ENCODE results near the gene CREB3L1.

The CREB3L1 gene

GRCh38 chr11:46346886-46347636, 69.6 kb downstream of the CREB3L1 start, which contains the start of gene DGKZ:
TSS of gene DGKZ (plus strand) at chr11:46347463. CDS start at chr11:46347660, 197 bp downstream.
- peak; percentile 83 to 94 (median 87) for DNase-seq

DNA sequence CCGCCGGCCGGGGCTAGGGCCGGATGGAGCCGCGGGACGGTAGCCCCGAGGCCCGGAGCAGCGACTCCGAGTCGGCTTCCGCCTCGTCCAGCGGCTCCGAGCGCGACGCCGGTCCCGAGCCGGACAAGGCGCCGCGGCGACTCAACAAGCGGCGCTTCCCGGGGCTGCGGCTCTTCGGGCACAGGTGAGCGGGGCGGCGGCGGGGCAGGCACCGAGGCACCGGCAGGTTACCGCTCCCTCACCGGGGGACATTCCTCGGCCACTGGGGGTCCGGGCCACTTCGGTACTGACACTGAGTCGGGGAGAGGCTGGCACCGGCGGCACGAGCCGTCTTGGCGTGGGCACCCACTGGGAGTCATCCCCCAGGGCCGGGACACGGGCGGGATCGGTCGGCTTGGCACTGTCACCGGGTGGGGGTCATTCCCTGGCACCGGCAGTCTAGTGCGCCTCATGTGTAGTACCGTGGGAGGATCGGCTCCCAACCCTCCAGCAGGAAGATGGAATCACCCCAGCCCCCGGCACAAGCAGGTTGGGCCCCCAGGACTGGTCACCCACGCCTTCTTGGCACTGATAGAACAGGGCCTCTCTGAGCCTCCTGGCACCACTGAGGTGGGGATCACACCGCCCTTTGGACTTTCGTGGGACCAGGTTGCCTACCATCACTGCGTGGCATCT, 70.3 kb downstream of the CREB3L1 start:
- no peak for DNase-seq

GRCh38 chr11:46348566-46349401, 71.3 kb downstream of the CREB3L1 start:
- peak in 3 of 5 experiments; percentile 32 to 90 (median 75) for DNase-seq

GRCh38 chr11:46350695-46351094, 73.2 kb downstream of the CREB3L1 start:
- DNase-seq: no peak

GRCh38 chr11:46351148-46351547, 73.7 kb downstream of the CREB3L1 start:
- no peak for DNase-seq

GRCh38 chr11:46351606-46352005, 74.1 kb downstream of the CREB3L1 start:
- no peak for DNase-seq

DNA sequence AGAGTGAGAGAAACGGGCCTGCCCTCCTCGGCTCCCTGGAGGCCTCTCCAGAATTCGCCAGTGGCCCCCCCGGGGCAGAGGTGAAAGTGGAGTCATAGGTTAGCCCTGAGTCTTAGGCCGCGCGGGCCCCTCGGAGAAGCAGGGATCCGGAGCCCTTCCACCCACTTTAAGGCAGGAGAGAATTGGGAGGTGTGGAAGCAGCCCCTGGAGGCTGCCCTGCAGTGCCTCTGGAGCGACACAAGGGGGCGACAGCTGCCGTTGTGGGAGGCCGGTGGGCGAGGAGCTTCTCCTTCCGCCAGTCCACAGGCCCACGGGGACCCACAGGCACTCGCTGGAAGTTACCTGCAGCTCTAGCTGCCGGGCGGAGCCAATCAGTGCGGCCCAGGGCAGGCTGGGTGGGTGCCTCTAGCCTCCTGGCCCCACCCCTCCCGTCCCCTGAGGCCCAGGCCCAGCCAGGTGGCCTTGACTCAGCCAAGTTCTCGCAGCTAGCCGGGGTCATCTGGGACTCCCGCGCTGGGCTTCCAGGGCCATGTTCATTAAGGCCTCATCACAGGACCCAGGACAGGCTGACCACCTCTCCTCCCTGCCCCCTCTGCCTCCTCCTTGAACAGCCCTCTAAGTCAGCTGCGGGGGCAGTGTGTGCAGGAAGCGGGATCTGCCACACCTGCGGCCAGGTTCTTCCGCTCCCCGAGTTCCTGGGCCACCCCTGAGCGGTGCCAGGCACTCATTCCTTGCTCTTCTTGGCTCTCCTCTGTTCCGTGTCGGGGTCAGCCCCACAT, 74.8 kb downstream of the CREB3L1 start:
- peak; percentile 62 to 89 (median 72) for DNase-seq

- no peak for DNase-seq
These were observed 76.2 kb downstream of the CREB3L1 start for GRCh38 chr11:46353698-46354097.

DNA sequence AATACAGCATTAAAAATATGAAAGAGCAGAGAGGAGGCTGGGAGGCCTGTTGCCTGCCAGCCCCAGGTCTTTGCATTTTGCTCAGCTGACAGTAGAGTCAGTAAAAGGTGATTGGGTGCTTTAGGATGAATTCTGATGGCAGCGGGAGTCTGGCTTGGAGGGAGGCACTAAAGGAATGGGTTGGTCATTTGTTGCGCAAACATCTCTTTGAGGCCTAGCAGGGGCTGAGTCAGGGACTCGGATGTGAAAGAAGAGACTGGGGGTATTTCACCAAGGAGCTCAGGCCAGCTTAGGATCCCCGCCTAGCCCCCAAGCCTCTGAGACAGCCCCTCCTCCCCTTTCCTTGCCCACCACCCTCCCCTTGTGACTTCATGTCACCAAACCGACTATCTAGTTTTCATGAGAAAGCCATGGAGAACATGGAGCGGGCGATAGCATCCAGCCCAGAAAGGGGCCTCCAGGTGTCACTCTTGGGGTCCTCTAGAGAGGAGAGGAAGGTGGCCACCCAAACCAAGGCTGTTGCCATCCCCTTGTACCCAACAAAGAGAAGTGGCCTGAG, 79.5 kb downstream of the CREB3L1 start:
- DNase-seq: no peak

GRCh38 chr11:46357483-46357936, 80.0 kb downstream of the CREB3L1 start:
- DNase-seq: no peak

DNA sequence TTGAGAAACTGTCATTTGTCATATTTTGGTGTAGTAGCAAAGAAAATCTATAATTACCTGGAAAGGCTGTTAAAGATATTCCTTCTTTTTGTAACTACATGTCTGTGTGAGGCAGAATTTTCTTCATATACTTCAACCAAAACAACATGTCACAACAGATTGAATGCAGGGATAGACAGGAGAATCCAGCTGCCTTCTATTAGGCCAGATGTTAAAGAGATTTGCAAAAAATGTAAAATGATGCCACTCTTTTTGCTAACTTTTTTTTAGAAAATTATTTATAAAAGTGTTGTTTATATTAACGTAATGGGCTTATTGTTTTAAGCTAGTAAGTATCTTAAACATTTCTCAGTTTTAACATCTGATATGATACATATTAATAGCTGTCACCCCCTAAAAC, 82.5 kb downstream of the CREB3L1 start:
- DNase-seq: no peak

DNA sequence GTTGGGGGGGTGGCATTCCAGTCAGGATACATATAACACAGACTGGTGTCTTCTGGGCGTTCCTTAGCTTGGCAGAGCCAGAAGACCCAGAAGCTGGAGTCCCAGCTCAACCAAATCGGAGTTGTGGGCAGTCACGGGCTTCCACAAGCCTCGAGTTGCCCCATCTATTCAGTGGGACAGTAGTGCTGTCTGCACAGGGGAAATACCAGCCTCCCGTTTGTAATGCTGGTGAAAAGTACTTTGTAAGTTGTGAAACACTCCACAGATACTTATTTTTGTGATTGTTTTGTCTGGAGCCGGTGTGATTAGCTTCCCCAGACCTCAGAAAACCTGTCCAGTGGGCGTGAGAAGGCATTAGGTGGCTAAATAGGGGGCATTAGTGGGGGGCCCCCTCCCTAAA, 83.4 kb downstream of the CREB3L1 start:
- no peak for DNase-seq

DNA sequence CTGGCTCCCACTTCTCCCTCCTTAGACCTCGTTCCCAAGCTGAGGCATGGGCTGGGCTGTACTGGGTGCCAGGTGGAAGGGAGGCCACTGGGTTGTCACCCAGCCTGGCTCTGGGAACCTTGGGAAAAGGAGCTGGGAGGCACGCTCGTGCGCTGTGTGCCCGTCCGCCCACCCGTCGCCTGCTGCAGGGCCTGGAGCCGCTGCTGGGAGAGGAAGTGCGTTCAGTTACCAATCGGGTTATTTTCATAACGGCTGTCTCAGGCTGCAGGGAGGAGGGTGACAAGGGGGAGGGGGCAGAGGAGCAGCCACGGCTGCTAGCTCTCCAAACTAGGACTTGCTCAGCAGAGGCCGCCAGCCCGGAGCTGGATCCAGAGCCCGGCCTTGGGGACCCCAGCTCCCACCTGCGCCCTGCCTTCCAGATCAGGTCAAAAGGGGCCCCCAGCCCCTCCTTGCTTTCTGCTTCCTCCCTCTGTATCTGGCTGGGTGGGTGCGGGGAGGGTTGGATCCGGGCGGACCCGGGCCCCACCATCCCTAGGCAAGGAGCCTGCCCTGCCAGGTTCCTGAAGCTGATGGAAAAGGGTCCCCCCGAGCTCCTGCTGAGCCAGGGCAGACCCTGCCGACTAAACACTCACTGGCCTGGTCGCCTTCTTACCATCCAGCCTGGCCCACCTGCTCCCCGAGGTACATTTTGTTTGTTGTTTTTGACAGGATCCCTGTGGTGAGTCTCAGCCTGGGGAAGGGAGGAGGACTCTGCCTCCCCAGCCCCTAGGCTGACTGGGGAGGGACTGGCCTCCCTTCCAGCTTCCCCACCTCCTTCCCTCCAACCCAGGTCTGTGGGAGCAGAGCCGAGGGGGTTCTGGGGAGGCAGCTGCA, 84.1 kb downstream of the CREB3L1 start:
- peak in 4 of 5 experiments; percentile 44 to 89 (median 47) for DNase-seq

DNA sequence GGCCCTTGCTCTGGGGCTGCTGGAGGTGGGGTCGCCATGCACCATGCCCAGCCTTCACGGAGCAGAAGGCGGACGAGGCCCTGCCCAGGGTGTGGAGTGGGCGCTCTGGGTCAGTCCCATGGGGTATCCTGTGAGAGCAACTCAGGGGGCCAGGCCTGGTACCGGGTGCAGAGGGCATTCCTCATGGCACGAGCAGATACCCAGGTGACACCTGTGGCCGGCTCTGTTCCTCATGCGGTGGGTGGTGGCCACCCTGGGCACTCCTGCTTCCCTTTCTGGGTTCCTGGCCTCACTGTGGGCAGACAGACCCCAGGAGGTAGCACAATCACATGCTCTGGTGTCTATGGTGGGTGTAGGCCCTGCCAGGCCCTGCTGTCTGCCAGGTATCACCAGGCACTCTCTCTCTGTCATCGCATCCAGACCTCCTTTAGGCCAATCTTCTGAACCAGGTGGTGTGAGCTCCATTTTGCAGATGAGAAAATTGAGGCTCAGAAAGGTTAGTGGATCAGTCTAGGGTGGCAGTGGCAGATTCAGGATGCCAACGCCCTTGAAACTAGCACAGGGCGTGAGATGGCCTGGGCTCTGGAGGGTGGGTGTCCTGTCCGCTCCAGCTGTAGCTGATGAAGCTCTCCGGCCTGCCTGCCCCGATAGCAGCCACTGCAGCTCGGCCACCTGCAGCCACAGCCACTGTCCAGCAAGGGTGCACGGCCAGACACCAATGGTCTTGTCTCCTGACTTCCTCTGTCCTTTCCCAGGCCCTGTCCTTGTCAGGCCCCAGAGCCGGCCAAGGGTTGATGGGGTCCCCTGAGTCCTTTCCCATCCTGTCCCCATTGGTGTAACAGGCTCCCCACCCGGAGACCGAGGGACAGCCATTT, 84.9 kb downstream of the CREB3L1 start:
- no peak for DNase-seq

DNA sequence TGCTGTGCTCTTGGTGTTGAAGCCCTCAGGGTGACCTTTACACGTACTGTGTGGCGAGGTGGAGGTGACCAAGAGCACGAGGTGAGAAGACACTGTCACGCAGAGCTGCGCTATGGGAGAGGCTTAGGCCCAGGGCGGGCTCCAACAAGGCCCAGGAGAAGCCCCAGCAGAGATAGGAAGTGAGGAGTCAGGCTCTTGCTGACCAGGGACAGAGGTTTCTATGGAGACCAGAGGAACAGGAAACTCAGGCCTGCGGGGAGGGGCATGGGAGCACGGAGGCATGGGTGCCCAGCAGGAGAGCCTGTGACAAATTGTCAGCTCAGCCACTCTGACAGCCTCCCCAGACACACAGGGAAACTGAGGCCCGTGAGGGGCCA, 85.6 kb downstream of the CREB3L1 start:
- DNase-seq: no peak

- DNase-seq: no peak
These were observed 86.1 kb downstream of the CREB3L1 start for GRCh38 chr11:46363455-46364005.

DNA sequence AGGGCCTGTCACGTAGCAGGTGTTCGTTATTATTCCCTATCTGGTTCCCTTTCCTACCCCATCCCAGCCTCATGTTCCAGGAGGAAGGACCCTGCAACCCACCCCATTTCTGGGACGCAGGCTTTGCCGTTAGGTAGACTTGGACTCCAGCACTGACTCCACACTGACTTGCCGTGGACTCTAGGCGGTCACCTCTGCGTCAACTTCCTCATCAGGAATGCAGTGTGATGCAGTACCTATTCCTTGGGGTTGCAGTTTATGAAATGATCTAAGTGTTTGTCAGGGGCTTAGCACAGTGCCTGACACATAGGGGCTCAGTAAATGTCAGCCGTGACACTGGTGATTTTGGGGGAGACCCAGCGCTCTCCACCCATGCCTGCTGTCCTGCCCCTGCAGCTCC, 86.6 kb downstream of the CREB3L1 start:
- DNase-seq: no peak

- no peak for DNase-seq
These were observed 87.3 kb downstream of the CREB3L1 start for GRCh38 chr11:46364791-46365190.

DNA sequence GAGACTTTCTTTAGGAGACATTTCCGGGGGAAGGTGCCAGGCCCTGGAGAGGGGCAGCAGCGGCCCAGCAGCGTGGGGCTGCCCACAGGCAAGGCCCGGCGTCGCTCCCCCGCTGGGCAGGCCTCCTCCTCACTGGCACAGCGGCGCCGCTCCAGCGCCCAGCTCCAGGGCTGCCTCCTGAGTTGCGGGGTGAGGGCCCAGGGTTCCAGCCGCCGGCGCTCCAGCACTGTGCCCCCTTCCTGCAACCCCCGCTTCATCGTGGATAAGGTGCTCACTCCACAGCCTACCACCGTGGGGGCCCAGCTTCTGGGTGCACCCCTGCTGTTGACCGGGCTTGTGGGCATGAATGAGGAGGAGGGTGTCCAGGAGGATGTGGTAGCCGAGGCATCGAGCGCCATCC, 88.8 kb downstream of the CREB3L1 start:
- DNase-seq: no peak
